Colon (tissue), 2 donors: ENCODE measurements around the gene TENM4.
"Not testable (repeated sequence)": the region's sequence is repeated elsewhere in the genome, so short reads cannot be mapped to it uniquely, and the experiment has no call there.

Experiments used
- FAIRE-seq: peaks from 2 replicates; lab custom pipeline; 2012; peaks lifted over from hg19 to GRCh38; lab: Jason Lieb, UNC
- donor health status: control.
- donor health status: control.

Gene TENM4

DNA sequence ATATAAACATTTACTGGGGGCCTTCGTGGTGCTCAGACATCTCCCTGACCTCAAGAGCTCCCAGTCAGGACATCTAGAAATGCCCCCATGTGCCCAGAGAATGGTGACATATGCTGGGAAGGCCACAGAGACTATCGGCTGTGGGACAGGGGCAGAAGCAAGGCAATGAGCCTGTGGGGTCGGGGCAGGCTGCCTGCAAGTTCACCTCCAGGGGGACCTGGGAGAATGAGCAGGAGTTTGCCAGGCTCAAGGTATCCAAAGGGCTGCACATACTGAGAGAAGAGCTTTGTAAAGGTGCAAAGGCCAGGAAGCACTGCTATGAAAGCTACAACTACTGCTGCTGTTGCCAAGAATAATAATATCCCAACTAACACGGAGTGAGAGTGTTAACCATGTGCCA, 233.9 kb downstream of the TENM4 start:
- FAIRE-seq, result no peak

DNA sequence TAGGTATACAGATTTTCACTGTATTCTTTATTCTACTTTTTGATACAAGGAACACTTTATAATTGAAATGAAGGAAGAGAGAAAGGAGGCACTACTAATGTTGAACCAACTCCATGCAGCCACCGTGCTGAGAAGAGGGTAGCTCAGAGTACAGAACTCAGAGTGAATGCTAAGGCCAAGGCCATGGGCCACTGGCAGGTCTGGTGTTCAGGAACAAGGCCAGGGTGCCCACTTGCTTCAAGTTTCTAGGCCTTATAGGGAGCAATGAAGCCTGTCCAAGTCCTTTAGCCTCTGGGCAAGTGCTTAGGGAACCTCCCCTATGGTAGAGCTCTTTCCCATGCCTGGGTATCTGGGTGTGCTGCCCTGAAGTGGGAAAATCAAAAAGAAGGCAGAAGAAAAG, 235.0 kb downstream of the TENM4 start:
- FAIRE-seq, result no peak

DNA sequence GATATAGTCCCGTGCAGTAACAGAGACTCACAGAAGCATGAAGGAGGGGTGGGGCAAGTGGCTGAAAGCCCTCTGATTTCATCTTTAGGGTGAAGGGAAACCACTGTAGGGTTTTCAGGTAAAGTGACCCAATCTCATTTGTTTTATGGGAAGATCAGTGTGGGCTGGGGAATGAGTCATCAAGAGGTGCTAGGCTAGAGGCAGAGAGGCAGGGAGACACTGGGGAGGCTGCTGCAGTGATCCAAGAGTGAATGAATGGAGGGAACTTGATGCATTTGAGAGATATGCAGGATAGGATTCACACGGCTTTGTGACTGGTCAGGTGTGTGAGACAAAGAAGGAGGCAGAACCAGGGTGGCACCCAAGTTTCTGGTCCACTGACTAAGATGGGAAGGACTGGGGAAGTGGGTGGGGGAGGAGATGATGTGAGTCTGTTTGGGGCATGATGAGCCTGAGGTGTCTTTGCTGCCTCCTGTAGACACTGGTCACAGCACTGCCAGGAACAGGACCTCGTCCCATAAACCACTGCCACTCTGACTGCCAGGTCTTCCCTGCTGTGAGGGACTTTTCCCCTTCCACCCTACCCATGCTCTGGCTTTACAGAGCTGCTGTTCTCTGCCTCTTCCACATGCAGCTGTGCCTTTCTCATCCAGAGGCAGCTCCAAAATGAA, 239.0 kb downstream of the TENM4 start:
- FAIRE-seq, result no peak

DNA sequence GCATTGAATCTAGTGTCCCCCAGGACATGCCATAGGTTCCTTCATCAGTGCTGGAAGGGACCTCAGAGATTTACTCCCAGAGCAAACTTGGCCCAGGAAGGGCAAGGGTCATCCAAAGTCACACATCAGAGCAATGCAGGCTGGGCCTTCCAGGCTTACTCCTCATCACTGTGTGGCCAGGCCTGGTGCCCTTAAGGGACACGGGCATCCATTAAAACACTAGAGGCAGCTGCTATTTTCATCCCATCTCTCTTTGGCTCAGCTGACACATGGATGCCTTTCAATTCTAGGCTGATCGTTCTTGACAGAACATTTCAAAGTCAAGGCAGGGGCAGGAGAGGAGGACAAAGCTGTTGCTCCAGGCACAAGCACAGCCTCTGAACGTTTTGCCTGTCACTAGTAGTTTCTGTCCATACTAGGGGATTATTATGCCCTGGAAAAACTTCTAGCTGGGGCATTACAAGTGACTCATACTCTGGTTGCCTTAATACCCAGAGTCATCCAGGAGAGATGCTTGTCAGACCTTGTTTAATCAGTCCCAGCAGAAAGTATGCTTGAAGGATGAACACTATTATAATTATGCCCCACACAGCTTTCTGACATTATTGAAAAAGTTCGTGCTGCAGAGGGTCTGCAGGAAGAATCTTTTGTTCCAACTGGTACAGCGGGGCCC, 240.3 kb downstream of the TENM4 start:
- no peak for FAIRE-seq

DNA sequence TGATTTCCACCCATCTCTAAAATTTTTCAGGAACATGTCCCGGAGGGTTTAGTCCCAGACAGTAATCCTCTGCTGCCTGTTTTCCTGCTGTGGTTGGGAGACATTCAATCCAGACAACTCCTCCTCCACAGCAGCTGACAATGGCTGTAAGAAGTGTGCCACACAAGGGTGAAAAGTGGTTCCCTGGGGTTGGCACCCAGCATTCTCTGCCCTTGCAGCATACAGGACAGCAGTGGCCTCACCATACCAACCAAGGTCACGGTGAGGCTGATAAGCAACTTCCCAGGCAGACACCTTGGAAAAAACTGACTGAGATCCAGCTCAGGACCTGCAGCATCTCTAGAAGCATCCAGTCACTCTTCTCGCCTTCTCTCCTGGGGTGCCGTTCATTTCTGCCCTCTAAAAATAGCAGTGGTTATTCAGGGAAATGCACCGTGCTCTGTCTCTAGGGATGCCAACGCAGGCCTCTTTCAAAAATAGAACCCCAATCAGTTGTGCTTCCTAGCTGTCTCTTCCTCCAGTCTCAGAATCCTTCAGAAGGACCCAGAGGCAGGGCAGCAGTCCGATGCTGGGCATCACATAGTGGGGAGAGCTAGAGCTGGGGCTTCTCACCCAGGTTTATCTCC, 241.0 kb downstream of the TENM4 start:
- FAIRE-seq, result no peak

DNA sequence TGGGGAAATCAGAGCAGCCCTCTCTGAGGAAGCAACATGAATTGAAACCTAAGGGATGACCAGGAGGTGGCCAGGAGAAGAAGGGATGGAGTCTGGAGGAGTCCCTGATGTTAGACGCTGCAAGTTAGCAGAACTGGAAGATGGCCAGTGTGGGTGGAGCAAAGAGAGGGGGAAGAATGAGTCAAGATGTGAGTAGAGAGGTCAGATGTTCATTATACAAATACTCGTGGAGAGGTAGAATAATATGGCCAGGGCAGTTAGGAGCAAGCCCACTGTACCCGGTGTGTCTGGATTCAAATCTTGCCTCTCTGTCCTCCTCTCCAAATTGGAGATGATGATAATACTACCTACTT, 242.0 kb downstream of the TENM4 start:
- no peak for FAIRE-seq

DNA sequence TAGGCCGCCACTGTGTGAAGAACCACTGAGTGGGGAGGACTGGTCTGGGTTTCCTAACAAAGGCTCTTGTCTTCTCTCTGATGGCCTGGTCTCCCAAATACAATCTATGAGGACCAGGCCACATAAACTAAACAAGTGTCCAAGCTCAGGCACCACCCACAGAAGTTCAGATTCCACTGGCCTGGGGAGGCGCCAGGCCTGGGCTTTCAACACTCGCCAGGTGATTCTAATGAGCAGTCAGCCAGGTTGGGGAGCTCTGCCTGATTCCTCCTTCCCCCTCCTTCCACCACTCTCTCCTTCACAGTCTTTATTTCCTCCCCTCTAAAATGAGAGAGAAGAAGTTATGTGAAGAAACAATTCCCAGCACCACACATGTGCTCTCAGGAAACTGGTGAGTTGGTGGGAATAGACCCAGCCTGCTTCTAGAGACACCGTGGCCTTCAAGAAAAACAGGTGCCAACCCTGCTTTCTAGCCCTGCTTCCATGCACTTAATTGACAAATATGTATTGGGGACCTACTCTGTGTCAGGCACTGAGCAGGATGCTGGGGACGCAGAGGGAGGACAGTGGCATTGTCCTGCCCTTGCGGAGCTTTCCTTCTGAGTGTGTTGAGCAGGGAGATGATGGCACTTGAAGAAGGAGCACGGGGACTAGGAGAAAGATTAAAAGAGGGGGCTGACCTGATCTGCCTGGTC, 242.5 kb downstream of the TENM4 start:
- no peak for FAIRE-seq

DNA sequence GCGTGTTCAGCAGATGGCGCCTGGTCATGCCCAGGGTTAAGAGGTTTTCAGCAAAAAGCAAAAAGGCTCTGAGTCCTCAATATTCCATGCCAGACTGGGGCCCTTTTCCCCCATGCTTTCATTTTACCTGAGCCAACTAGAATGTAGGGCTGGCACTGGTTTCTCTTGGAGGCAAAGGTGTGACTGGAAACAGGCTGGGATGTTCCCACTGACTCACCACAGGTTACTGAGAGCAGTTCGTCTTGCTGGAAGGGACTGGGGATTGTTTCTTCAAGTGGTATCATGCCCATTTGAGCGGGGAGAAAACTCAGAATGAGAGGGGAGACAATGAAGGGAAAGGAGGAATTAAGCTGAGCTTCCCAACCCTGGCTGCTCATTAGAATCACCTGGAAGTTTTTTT, 243.9 kb downstream of the TENM4 start:
- FAIRE-seq, result no peak

DNA sequence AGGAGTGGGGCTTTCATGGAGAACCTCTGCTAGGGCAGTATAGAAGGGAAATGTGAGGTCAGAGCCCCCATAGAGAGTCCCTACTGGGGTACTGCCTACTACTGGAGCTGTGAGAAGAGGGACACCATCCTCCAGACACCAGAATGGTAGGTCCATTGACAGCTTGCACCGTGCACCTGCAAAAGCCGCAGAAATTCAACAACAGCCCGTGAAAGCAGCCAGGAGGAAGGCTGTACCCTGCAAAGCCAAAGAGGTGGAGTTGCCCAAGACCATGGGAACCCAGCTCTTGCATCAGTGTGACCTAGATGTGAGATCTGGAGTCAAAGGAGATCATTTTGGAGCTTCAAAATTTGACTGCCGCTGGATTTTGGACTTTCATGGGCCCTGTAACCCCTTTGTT, 245.6 kb downstream of the TENM4 start:
- FAIRE-seq, result no peak

DNA sequence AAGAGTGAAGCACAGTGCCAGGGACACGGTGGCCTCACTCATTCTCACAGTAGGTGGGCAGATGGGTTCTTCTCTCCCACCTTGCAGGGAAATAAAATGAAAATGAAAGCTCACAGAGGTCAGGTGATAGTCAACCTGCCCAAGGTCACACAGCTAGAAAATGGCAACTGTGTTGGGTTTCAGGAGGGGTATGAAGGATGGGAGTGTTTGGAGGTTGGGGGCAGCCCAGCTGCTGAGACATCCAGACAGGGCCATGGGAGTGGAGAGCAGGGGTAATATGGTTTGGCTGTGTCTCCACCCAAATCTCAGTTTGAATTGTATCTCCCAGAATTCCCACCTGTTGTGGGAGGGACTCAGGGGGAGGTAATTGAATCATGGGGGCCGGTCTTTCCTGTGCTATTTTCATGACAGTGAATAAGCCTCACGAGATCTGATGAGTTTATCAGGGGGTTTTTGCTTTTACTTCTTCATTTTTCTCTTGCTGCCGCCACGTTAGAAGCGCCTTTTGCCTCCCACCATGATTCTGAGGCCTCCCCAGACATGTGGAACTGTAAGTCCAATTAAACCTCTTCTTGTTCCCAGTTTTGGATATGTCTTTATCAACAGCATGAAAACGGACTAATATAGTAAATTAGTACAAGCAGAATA, 247.0 kb downstream of the TENM4 start:
- no peak for FAIRE-seq

DNA sequence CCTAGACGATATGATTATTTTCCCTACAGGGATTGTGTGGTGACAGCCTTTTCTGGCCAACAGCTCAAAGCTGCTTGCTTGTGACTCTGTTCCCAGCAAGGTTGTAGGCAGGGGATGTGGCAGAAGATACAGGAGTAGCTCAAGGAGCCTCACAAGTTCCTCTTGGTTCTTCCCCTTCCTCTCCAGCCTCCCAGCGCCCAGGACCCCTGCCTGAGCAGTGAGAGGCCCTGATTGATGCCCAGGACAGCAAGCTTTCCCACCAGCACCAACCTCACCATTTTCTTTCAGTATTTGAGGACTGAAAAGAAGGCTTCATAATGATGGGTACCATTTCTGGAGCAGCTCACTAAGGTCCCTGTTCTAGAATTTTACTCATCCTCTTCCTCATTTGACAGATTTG, 248.0 kb downstream of the TENM4 start:
- no peak for FAIRE-seq

DNA sequence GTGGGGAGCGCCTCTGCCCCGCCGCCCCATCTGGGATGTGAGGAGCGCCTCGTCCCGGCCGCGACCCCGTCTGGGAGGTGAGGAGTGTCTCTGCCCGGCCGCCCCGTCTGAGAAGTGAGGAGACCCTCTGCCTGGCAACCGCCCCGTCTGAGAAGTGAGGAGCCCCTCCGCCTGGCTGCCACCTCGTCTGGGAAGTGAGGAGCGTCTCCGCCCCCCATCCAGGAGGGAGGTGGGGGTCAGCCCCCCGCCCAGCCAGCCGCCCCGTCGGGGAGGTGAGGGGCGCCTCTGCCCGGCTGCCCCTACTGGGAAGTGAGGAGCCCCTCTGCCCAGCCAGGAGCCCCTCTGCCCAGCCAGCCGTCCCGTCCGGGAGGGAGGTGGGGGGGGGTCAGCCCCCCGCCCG, 249.1 kb downstream of the TENM4 start:
- not testable (repeated sequence) for FAIRE-seq

DNA sequence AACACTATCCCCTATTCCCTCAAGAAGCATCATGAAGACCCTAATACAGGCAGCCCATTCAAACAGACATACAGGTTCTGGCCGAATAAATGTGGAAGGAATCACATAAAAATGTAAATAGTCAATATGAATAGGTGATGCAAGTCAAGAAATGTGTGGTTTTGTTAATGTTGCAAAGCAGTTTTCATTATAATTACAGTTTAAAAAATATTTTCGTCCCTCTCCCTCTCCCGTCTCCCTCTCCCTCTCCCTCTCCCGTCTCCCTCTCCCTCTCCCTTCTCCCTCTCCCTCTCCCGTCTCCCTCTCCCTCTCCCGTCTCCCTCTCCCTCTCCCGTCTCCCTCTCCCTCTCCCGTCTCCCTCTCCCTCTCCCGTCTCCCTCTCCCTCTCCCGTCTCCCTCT, 250.3 kb downstream of the TENM4 start:
- FAIRE-seq, result not testable (repeated sequence)

DNA sequence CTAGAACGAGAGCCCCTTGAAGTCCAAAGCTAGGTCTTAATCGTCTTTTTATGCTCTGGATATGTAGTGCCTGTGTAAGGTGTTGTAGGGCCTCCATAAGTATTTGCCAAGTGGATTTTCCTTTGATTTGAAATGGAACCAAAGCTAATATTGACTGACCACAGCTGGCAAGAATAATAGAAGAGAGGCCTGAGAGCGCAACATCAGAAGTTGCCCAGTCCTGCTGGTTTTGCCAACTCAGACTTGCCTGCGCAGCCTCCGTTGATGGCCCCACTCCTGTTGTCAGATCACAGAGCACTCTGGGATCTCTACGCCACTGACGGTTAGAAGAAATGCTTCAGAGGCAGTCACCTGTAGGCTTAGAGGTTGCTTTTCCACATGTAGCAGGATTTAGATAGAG, 251.2 kb downstream of the TENM4 start:
- no peak for FAIRE-seq

DNA sequence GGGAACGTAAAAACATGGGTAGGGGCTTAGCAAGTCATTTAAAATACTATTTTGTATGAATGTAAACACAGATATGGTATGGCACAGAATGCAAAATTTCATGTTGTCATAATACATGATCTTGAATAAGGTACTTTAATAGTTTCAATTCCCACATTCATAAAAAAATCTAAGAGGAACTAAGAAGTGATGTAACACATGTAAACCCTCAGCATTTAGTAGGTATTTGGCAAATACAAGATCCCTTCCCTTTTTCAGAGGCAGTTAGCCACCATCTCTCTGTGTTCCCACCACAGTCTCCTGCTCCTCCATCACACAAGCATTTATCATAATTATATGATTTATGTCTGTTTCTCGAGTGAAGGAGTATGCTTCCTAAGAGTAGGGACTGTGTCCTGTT, 251.8 kb downstream of the TENM4 start:
- FAIRE-seq, result no peak

DNA sequence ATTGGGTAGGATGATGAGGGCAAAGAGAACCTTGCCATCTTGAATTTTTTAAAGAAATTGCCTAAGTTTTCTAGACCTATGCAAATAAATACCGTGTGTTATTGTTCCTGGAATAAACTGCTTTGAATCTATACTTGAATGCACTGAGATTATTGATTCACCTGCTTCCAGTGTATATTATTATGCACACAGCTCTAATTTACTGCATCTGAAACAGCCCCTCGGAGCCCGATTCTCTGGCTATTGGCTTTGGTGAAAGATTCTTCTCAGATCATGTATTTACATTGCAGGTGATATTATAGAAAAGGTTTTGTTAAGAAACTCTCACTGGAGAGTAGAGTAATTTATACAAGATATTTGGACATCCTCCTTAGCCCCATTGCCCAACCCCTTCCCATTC, 254.2 kb downstream of the TENM4 start:
- FAIRE-seq, result no peak

DNA sequence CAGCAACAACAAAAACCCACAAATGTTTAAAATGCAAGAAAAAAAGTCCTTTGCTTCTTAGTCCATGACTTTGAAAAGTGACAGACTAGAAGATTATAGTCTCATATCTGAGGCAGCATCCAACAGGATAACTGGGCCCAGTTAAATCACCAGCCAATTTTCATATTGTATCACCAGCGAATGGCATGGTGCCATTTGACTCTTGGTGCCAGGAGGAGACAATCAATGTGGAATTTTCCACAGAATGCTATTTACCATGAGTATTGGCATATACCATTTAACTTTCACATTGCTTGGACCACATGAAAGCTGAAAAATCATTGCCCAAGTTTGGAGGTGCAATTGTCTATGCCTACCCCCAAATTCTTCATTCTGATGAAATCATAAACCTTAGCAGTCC, 255.5 kb downstream of the TENM4 start:
- FAIRE-seq, result no peak

DNA sequence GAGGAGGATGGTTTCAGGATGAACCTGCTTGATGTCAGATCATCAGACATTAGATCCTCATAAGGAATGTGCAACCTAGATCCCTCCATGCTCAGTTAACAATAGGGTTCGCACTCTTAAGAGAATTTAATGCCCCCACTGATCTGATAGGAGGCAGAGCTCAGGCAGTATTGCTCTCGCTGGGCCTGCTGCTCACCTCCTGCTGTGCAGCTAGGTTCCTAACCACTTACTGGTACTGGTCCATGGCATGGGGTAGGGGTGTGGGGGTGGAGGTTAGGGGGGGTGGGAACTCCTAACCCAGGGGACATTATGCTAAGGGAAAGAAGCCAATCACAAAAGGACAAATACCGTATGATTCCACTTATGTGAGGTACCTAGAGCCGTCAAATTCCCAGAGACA, 256.5 kb downstream of the TENM4 start:
- no peak for FAIRE-seq

DNA sequence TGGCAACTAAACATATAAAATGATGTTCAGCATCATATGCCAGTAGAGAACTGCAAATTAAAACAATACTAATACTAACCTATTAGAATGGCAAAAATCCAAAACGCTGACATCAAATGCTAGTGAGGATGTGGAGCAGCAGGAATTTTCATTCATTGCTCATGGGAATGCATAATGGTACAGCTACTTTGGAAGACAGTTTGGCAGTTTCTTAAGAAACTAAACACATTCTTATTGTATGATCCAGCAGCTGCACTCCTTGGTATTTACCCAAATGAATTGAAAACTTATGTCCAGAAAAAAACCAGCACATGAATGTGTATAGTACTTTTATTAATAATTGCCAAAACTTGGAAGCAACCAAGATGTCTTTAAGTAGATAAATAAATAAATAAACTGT, 258.0 kb downstream of the TENM4 start:
- FAIRE-seq, result no peak

DNA sequence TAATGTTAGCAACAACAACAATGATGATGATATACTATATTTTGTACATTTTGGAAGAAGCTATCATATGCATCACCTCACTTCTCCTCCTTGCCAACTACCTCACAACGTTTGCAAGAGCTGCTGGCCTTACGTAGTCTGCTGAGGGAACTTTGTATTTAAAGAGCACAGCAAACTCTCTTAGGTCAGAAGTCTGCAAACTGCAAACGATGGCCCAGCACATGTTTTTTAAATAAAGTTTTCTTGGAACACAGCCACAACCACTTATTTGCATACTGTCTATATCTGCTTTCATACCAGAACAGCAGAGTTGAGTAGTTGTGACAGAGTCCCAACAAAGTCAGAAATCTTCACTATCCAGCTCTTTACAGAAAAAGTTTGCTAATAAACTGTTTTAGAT, 261.7 kb downstream of the TENM4 start:
- FAIRE-seq, result no peak

DNA sequence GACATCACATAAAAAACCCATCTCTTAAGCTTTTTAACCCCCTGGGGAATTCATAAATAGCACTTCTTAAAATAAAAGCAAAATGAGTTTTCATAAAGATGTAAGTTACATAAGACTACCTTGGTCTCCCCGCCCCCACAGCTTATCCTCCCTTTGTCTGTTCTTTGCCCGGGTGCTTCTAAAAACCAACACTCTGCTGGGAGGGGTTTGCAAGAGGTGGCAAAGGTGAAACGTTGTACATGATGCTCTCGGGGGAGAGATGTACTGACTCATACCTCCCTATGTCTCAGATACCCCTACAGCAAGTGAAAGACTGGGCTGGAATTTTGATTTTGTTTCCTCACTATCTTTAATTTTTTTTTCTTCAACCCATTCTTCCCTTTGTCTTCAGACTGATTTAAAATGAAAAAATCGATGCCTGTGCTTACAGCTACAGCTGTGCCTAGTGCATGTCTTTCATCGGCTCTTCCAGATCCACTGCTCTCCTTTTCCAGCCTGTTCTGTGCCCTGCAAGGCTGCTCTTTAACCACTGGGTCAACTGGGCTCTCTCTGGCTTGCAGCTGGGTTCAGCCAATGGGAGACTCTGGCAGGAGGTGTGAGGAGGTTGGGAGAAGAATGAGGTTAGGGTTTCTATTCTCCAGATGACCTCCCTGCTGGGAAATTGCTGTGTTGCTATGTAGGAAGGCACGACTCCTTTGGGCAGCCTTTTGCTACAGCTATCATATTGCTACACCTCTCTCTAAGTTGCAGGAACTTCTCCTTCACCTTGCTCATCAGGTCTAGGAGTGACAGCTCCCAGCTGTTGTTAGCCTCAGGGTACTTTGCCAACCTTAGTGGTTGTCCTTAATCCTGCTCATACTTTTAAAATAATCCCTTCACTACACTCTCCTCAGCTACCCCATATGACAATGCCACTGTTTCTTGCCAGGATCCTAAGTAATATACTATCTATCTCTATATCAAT, 266.5 kb downstream of the TENM4 start:
- FAIRE-seq, result no peak

DNA sequence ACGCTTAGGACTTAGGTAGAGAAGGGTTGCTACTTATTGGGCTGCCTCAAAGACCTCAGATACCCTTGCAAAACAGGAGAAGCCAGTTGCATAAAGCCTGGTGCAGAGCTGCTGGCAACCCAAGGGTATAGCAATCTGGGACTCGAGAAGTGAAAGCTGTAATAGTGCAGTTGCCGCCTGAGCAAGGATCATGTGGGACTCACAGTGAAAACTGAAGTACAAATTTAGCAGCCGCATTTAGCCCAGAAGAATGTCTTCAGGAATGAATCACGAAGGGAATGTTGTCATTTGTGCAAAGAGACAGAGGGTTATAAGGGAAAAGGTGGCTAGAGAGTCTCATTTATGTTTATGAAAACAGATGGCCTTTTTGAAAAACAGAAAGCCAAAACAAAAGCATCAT, 267.2 kb downstream of the TENM4 start:
- FAIRE-seq, result no peak
